Activated B cell treated with CpG ODN at 0.5 μM for 24 hours (primary cell): ENCODE measurements around the gene AACS. TPM values are rescaled to one million over a fixed set of nuclear protein-coding genes. Genes with fewer than 3 reads are reported as not detected.

Experiments used
- ATAC-seq: fragments of 200-7000 bp; cut with Tn5 transposase; one replicate; pipeline ENCODE4 v1.10.0; 2021; ENCODE audit warnings: low read depth, mild to moderate bottlenecking, moderate library complexity
- CTCF ChIA-PET: fragments of 350-600 bp; sonication (Branson Sonifier 250); formaldehyde crosslinking; loops from one replicate; lab custom pipeline; 2021; ENCODE audit warnings: antibody characterized with exemption; lab: Charles Lee
- POLR2A ChIA-PET: fragments of 350-600 bp; sonication (Branson Sonifier 250); formaldehyde crosslinking; loops from one replicate; lab custom pipeline; 2021; ENCODE audit warnings: antibody characterized with exemption; lab: Charles Lee
- DNase-seq: peaks from one replicate; pipeline ENCODE4 v3.0.0; 2022
- H3K27ac Mint-ChIP-seq: one replicate; pipeline ENCODE4 v1.8.0; 2020; ENCODE audit warnings: mixed read lengths
- H3K27me3 Mint-ChIP-seq: one replicate; pipeline ENCODE4 v1.8.0; 2021; ENCODE audit warnings: mixed read lengths
- H3K36me3 Mint-ChIP-seq: one replicate; pipeline ENCODE4 v1.8.0; 2021; ENCODE audit warnings: low read depth, mixed read lengths
- H3K4me1 Mint-ChIP-seq: one replicate; pipeline ENCODE4 v1.8.0; 2021; ENCODE audit warnings: mixed read lengths
- H3K4me3 Mint-ChIP-seq: one replicate; pipeline ENCODE4 v1.8.0; 2020; ENCODE audit warnings: mild to moderate bottlenecking, mixed read lengths
- H3K9me3 Mint-ChIP-seq: one replicate; pipeline ENCODE4 v1.8.0; 2020; ENCODE audit warnings: mixed read lengths
- intact Hi-C: fragments of 100-400 bp; cut with micrococcal nuclease; formaldehyde crosslinking; loops from one replicate; pipeline ENCODE4 v1.15.1; 2024
- total RNA-seq: library from RNA; stranded (reverse); gene quantifications from 2 replicates; pipeline ENCODE4 v1.2.3, GENCODE V29; 2022
- TF ChIP-seq, protein P1 (sequence below): fragments of 200-600 bp; IDR thresholded peaks from one replicate; pipeline ENCODE4 v1.8.0; 2022; ENCODE audit warnings: antibody characterized with exemption, mild to moderate bottlenecking

Gene AACS
- total RNA-seq, 1 donor from 2014 or later: 18.7 TPM

DNA sequence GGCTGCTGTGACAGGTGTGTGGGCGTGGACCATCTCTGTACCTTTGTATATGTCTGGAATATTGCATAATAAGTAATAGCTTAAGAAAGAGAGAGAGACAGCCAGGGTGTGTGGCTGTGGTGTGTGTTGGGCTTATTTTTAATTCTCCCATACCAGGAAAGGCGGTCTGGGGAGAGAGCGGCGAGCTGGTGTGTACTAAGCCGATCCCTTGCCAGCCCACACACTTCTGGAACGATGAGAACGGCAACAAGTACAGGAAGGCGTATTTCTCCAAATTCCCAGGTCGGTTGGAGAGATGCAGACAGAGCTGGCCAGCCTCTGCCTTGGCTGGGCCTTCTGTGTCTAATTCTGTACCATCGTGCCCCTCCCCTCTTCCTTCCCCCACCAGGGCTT lies 63.9 kb downstream of the AACS start:
- TF ChIP-seq, protein P1, sequence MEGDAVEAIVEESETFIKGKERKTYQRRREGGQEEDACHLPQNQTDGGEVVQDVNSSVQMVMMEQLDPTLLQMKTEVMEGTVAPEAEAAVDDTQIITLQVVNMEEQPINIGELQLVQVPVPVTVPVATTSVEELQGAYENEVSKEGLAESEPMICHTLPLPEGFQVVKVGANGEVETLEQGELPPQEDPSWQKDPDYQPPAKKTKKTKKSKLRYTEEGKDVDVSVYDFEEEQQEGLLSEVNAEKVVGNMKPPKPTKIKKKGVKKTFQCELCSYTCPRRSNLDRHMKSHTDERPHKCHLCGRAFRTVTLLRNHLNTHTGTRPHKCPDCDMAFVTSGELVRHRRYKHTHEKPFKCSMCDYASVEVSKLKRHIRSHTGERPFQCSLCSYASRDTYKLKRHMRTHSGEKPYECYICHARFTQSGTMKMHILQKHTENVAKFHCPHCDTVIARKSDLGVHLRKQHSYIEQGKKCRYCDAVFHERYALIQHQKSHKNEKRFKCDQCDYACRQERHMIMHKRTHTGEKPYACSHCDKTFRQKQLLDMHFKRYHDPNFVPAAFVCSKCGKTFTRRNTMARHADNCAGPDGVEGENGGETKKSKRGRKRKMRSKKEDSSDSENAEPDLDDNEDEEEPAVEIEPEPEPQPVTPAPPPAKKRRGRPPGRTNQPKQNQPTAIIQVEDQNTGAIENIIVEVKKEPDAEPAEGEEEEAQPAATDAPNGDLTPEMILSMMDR: no peak
- POLR2A ChIA-PET: no interaction called here
- no peak overlapping the region for H3K4me3 Mint-ChIP-seq
- DNase-seq (no peak), ATAC-seq (no peak)
- intact Hi-C loops: no loop called here
- CTCF ChIA-PET: no interaction called here
- H3K27me3 Mint-ChIP-seq: no peaks in the 10 kb centered on the region
- H3K27ac Mint-ChIP-seq: no peak overlapping the region
- H3K4me1 Mint-ChIP-seq: no peaks in the 10 kb centered on the region
- peaks cover 12% of the 10 kb centered on the region for H3K36me3 Mint-ChIP-seq
- H3K9me3 Mint-ChIP-seq: no peaks in the 10 kb centered on the region

DNA sequence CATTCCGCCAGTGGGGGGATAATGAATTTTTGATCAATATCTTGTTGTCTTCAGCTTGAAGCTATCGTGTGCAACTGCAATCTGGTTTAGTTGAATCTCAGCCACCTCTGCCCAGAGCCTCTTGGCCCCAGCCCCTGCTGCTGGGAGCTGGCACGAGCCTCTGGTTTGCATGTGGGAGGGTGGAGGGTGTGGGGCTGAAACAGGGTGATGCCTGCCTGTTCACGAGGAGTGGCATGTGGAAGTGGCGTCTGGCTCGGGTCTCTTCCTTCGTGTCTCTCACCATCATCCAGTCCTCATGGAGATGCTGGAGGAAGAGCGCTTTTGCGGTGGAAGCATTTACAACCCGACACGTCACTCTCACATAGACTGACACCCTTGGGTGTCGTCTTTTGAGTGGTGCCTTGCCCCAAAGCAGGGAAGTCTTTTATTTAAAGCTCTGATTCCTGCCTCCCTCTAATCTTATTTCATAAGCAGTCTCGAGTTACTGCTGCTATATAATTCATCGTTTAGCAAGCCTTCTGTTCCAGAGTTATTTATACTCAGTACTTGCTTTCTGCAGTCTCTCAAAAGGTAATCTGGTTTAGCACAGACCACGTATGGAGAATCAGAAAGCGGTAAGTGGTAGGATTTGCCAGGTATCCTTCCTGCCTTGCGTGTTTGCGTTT lies 64.5 kb downstream of the AACS start:
- Mint-ChIP-seq H3K36me3 (peaks cover 11% of the 10 kb centered on the region), H3K9me3 (no peaks in the 10 kb centered on the region), H3K27ac (no peak overlapping the region), H3K4me1 (no peaks in the 10 kb centered on the region), H3K27me3 (no peaks in the 10 kb centered on the region), H3K4me3 (no peak overlapping the region)
- no peak for ATAC-seq
- TF ChIP-seq, protein P1: no peak
- ChIA-PET POLR2A (no interaction called here), CTCF (no interaction called here)
- intact Hi-C loops: no loop called here
- DNase-seq: no peak

DNA sequence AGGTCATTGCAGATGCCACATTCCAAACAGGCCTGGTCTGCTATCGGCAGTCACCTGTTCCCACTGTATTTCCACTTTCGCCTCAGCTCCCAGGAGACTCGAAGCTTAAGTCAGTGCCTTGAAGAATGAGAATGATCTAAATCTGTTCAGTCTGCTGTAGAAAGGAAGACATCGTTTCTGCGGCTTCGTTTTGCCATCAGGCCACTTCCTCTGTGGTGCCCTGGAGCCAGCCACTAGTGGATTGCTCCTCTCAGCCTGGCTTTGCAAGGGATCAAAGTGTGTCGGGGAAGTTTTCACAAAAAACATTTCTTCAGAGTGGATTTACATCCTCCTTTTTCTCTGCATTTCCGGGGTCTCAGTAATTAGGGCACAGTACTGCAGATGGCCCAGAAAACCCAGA lies 66.7 kb downstream of the AACS start:
- POLR2A ChIA-PET: no interaction called here
- ATAC-seq: no peak
- Mint-ChIP-seq H3K36me3 (peaks cover 9% of the 10 kb centered on the region), H3K27me3 (no peaks in the 10 kb centered on the region), H3K9me3 (no peaks in the 10 kb centered on the region), H3K4me1 (no peaks in the 10 kb centered on the region), H3K27ac (no peak overlapping the region), H3K4me3 (no peak overlapping the region)
- TF ChIP-seq, protein P1: no peak
- intact Hi-C loops: no loop called here
- CTCF ChIA-PET: no interaction called here
- no peak for DNase-seq

DNA sequence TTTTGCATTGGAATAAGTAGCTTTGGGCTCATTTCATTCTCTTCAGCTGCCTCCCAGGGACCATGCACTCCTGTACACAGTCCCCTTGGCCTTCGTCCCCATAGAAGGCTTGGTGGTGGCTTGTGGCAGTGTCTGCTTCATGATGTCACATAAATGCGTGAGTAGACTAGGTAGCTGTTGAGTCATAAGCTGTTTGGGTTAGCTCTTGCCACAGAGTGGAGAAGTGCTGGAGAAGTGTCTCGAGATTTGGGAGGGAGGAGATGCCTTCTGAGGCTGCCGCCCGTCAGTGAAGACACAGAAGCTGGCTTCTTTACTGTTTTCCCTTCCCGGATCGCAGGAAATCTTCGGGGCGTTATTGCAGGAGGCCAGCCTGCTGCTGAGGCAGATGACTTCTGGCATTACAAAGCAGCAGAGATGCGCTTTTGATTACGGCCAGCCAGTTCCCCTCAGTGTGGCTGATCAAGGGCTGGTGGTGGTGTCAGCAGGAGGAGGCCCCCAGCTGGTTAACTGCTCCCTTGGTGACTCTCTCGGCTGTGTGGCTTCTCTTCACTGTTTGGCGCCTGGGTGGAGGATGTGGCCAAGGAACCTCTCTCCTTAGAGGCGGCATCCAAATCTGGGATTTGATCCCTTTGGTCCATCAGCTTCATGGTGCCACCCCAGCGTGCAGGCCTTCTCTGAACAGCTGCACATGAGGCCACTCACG lies 67.6 kb downstream of the AACS start:
- no peaks in the 10 kb centered on the region for H3K9me3 Mint-ChIP-seq
- CTCF ChIA-PET: no interaction called here
- H3K27ac Mint-ChIP-seq: no peak overlapping the region

DNA sequence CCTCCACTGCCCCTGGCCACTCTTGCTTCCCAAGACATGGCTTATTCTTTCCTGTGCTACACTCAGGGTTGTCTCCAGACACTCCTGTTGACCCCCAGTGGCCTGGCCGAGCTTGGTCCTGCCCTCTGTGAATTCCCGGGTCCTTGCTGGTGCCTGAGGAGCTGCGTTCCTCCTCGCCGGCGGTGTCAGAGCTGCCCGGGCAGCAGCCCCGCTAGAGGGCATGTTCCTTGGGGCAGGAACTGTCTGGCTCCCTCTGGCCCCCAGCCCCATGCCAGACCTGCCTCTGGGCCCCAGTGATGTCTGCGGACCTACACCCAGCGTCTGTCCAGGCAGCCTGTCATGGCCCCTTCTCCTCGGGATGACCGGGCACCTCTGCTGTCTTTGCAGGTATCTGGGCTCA lies 68.4 kb downstream of the AACS start:
- H3K4me1 Mint-ChIP-seq: no peaks in the 10 kb centered on the region
- peaks cover 9% of the 10 kb centered on the region for H3K36me3 Mint-ChIP-seq
- CTCF ChIA-PET: no interaction called here
- H3K4me3 Mint-ChIP-seq: no peak overlapping the region
- H3K9me3 Mint-ChIP-seq: no peaks in the 10 kb centered on the region
- H3K27me3 Mint-ChIP-seq: no peaks in the 10 kb centered on the region
- POLR2A ChIA-PET: no interaction called here
- TF ChIP-seq, protein P1: no peak
- intact Hi-C loops: no loop called here
- DNase-seq (no peak), ATAC-seq (no peak)
- H3K27ac Mint-ChIP-seq: no peak overlapping the region

More for the DNA sequence above, 67.6 kb downstream of the AACS start:
- peaks cover 7% of the 10 kb centered on the region for H3K36me3 Mint-ChIP-seq
- no peak overlapping the region for H3K4me3 Mint-ChIP-seq
- no peak for DNase-seq
- intact Hi-C loops: no loop called here
- H3K4me1 Mint-ChIP-seq: no peaks in the 10 kb centered on the region
- H3K27me3 Mint-ChIP-seq: no peaks in the 10 kb centered on the region
- POLR2A ChIA-PET: no interaction called here
- ATAC-seq: no peak
- TF ChIP-seq, protein P1: no peak
